HuH-7 (cell line): ENCODE measurements around the gene TMEM209.
"Not testable (repeated sequence)": the region's sequence is repeated elsewhere in the genome, so short reads cannot be mapped to it uniquely, and the experiment has no call there.

ENCODE experiments used
- DNase-seq: peaks from one replicate; pipeline ENCODE4 v3.0.0; 2011; ENCODE audit warnings: low spot score

TMEM209 gene

DNA sequence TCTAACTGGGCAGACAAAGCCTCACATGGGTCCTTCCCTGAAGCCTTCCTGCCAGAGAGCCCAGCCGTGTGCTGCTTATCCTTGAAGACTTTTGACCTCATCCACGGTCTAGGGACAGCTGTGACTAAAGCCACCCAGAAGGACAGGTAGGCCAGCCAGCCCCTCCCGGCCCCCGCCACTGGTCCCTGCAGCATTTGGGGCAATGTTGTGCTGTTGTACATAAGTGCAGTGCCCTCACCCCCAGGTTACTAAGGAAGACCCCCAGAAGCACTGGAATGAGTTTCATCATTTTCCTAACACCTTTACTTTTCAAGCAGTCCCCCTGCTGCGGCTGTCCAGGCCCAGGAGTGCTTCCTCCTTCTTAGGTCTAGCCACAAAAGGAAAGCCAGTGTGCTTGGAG lies 43.0 kb downstream of the TMEM209 start:
- DNase-seq: no peak

DNA sequence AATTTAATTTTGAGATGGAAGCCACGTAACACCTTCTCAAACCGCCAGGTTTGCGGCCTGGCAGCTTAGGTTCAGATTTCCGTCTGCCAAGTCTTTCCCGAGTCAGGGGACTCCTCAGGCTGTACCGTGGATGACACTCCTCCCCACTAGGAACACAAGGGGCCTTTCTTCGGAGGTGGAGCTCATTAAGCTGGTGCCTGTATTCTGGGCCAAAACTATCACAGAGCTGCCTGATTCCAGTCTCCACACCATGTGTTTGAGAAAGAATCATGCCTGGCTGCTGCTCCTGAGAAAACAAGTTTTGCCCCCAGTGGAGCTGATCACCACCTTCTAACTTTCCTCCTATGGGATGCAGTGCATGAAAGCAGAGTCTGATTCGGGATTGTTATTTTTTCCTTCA lies 44.8 kb downstream of the TMEM209 start:
- DNase-seq: no peak

DNA sequence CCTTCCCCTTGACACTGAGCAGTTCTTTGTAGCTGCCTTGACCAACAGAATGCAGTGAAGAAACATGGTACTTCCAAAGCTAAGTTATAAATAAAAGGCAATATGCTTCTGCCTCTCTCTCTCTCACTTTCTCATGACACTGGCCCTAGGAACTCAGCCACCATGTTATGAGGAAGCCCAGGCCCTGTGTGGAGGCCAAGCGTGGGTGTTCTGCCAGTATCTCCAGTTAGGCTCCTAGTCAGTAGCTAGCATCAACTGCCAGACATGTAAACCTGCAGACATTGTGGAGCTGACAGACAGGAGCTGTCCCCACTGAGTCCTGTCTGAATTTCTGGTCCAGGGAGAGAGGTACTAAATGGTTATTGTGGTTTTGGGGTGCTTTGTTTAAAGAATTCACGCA lies 45.2 kb downstream of the TMEM209 start:
- DNase-seq: no peak

DNA sequence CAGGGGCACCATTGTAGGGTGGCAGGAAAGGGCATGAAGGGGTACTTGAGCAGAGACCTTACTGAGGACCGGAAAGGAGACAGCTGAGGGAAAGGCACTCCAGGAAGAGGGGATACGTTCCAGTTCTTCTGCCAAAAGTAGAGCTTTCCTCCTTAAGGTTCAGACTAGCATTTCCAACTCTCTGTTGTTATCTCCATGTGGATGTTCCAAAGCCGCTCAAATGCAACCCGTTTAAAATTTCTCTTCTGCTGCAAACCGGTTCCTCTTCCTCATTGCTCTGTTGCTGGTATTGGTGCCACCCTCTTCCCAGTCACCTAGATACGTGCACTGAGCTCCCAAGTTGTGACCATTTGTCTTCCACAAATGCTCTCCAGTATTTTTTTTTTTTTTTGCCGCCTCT lies 47.5 kb downstream of the TMEM209 start:
- no peak for DNase-seq

DNA sequence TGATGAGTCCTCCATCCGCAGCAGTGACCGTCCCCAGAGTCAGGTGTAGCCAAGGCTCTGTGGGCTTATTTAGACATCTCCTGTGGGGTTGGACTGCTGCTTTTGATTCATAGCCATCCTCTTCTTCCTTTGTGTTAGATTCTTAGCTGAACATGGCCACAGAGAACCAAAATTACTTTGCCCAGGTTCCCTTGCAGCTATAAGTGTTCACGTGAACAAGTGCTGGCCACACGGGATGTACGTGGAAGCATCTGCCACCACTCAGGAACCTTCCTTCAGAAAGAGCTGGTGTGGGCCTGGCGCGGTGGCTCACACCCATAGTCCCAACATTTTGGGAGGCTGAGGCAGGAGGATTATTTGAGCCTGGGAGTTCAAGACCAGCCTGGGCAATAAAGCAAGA lies 49.1 kb downstream of the TMEM209 start:
- no peak for DNase-seq

DNA sequence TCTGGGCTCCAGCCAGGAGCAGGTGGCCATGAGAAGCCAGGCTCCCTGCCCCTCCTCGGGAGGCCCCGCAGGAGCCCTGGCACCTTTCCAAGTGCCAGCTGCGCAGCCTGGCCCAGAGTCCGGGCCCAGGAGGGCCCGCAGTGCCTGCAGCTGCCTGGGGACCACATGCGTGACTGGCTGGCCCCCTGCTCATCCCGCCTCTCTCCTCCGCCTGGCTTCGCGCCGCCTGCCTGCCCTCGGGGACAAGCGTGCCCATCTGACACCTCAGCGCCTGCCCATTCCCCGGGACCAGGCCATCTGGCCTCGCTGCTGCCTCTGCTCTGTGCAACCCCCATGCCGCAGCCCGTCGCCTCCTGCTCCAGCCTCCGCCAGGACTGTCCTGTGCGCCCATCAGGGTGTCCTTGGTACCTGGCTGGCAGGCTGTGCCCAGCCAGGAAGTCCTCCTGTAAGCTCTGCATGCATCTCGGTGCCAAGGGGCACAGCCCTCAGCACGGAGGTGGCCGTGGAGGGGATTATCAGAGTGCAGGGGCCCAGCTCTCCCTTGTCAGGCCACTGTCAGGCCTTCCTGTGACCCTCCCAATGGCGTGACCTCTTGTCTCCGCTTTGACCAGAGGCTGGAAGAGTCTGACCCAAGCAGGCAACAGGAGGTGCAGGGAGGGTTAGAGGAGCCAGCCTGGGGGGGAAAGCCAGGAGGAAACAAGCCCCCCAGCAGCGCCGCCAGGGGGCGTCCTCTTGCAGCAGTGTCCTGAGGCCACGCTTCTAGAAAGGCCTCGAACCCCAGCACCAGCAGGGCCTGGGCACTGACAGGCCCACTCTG lies 50.5 kb downstream of the TMEM209 start:
- DNase-seq: peak; percentile 49

DNA sequence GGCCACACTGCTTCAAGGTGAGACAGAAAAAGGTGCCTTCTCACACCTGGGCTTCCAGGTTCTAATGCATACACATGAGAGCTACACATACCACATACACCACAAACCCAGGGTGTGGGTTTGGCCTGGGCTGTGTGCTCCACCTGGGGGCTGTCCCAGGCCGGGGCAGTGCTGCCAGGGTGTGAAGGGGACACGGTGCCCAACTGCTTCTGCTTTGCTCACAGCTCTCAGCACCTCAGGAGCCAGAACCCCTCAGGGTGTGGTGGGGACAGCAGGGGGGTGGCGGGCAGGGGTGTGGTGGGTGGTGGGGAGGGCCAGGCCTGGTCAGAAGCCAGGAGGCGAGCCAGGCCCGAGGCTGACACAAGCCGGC lies 51.1 kb downstream of the TMEM209 start:
- DNase-seq: no peak

DNA sequence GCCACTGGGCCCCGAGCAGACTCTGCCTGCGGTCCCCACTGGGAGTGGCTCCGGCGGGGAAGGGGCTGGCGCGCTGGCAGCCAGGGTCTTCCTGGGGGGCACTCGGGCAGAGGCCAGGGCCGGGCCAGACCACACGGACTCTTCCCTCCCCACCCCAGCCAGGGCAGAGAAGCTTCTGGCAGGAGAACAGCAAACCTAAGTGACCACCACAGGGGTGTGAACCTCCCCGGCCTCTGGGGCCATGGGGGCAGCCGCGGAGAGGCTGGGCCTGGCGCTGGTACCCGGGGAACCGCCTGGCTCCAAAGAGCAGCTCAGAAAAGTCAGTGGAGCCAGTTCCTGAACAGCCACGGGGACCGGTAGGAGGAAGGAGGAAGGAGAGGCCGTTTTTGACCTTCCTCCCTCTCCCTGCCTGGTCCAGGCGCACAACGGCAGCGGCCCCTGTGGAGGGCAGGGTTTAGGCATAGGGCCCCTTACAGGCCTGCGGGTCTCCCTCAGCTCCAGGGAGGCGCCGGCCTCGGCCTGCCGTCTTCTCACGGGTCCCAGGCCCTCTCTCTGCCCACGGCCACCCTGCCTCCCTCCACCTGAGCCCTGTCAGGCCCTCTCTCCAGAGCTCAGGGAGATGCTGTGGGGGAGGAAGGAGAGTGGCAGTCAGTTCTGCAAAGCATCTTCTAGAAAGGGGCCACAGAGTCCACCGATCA lies 51.8 kb downstream of the TMEM209 start:
- DNase-seq: no peak

DNA sequence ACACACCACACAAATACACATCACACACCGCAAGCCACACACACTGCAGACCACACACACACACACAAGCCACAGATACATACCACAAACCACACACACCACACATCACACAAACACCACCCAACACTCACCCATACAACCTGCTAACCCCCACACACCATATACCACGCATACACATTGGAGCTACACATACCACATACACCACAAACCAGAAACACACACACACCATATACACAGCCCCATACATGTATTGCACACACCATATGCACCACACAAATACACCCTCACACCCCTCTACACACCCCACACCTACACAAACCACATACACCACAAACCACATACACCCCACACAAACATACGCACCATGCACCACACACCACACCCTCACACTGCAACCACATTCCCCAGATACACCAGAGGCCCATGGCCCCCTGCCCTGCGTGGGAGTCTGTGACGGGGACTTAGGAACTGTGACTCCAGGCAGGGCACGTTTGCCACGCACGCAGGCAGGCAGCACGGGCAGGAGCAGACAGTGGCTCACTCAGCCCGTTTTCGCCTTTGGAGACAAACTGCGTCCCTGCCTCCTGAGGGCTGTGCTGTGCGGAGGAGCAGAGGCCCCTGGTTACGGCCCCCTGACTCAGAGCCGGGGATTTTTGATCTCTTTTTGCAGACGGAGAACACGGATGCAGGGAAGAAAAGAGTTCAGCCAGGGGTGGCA lies 52.6 kb downstream of the TMEM209 start:
- no peak for DNase-seq

DNA sequence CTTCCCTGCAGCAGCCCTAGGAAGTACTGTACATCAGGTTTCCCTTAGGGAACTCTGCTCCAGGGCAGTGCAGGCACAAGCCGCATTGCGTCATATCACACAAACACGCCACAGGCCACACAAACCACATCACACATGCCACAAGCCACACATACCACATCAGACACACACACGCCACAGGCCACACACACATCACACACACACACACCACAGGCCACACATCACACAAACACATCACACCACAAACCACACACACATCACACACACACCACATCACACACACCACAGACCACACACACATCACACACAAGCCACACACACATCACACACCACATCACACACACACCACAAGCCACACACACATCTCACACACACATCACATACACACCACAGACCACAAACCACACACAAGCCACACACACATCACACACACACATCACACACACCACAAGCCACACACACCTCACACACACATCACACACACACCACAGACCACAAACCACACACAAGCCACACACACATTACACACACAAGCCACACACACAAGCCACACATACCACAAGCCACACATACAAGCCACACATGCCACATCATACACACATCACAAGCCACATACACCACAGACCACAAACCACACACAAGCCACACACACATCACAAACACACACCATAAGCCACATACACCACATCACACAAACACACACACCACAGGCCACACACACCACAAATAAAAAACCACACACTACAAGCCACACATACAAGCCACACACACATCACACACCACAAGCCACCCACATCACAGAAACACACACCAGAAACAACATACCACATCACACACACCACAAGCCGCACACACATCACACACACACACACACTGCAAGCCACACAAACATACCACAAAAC lies 53.4 kb downstream of the TMEM209 start:
- no peak for DNase-seq

DNA sequence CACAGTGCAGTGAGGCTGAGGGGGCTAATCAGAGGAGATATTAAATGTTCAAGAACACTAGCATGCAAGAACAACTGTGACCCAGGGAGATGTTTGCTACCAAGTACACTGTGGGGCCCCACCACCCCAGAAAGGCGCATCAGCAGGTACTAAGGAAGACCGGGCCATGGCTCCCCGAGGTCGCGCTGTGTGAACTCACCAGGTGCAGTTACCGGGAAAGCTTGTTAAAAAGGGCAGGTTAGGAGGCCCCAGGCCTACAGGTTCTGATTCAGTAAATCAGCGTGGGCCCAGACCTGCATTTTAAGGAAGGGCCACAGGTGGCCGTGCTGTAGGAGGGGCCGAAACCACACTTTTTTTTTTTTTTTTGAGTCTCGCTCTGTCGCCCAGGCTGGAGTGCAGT lies 54.6 kb downstream of the TMEM209 start:
- no peak for DNase-seq

DNA sequence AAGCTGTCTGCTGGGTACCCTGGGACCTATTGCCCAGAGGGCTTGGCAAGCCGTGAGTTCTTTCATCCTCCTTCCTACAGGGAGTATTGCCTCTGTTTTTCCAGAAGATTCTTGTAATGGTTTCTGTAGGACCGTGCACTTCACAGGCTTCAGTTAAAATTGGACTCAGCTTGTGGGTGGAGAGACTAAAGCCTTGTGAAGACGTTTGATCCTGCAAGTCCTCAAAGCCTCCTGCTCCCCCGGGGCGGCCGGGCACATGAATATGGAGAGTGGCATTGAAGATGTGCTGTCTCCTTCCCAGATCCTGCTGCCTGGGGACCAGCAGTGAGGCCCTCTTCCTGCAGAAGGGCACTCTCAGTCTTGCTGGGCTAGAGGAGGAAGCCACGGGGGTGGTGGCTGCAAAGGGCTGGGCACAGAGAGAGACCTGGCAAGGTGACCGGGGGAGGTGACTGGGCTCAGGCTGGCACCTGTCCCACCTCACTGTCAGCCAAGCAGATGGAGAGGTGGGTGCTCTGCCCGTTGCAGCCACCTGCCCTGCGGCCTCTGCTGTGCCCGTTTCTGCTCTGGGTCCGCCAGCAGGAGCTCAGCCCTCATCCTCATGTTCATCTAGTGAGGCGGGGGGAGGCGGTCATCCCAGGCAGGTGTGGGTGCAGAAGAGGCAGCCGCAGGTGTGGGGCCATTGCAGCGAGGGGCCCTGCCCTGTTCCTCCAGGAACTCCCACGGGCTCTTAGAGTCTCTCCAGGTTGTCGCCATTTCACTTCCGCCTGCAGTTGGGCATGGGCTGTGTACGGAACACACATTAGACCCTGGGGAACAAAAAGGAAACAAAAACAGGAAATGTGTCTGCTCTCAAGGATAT lies 55.7 kb downstream of the TMEM209 start:
- DNase-seq: no peak

DNA sequence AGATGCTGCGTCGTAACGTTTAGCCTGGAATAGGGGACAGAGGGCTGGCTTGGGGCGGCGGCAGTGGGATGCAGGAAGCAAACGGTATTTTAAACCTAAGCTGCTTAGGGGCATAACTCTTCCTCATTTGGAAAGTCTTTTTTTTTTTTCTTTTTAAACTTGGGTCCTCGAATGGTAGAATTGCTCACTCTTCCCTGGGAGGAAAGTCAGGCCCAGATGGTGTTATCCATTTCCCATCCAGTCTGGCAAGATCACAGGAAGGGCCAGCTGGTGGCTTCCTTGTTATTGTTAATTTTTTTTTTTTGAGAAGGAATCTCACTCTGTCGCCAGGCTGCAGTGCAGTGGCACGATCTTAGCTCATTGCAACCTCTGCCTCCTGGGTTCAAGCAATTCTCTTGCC lies 56.6 kb downstream of the TMEM209 start:
- DNase-seq: no peak

DNA sequence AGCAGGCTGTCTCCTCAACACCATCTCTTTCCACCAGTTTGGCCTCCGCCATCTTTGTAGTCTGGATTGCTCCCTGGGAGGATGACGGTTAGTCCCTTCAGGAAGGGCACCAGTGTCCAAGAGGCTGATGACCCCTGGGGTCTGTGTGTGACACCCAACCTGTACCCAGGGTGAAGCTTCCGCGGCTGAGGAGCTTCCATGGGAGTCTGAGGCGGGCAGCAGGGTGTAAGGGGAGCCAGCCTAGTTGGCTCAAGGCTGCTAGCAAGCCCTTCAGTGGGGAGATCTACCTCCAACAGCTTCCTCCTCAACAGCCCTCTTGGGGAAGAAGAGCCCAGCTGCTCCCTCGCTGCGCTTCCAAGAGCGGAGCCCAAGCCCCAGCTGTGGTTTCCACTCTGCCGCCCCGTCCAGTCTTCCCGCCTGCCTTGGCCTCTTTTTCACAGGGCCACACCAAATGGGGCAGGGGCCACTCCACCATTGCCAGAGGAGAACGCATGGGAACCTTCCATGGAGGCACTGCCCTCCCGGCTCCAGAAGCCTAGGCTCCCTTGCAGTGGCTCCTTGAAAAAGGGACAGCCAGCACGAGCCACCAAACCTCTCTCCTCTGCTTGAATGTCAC lies 57.4 kb downstream of the TMEM209 start:
- no peak for DNase-seq

DNA sequence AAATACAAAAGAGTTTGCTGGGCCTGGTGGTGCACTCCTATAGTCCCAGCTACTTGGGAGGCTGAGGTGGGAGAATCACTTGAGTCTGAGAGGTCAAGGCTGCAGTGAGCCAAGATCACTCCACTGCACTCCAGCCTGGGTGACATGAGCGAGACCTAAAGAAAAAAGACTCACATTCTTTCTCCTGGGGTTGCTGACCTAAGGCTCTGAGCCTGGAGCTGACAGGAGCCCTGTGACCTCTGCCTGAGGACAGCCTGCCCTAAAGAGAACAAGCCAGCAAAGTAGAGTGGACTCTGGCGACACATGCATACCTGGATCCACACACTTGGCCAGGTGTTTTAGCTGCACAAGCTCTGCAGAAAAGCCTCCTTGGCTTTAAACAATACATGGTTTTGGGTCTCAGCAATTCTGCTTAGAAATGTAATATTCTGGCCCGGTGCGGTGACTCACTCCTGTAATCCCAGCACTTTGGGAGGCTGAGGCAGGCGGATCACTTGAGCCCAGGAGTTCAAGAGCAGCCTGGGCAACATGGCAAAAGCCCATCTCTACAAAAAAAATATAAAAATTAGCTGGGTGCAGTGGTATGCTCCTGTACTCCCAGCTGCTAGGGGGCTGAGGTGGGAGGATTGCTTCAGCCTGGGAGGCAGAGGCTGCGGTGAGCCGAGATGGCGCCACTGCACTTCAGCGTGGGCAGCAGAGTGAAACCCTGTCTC lies 58.4 kb downstream of the TMEM209 start:
- DNase-seq: no peak

DNA sequence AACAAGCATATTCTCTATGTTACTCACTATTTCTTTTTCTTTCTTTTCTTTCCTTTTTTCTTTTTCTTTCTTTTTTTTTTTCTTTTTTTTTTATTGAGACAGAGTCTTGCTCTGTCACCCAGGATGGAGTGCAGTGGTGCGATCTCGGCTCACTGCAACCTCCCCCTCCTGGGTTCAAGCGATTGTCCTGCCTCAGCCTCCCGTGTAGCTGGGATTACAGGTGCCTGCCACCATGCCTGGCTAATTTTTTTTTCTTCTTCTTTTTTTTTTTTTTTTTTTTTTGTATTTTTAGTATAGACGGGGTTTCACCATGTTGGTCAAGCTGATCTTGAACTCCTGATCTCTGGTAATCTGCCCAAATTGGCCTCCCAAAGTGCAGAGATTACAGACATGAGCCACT lies 59.1 kb downstream of the TMEM209 start:
- not testable (repeated sequence) for DNase-seq

DNA sequence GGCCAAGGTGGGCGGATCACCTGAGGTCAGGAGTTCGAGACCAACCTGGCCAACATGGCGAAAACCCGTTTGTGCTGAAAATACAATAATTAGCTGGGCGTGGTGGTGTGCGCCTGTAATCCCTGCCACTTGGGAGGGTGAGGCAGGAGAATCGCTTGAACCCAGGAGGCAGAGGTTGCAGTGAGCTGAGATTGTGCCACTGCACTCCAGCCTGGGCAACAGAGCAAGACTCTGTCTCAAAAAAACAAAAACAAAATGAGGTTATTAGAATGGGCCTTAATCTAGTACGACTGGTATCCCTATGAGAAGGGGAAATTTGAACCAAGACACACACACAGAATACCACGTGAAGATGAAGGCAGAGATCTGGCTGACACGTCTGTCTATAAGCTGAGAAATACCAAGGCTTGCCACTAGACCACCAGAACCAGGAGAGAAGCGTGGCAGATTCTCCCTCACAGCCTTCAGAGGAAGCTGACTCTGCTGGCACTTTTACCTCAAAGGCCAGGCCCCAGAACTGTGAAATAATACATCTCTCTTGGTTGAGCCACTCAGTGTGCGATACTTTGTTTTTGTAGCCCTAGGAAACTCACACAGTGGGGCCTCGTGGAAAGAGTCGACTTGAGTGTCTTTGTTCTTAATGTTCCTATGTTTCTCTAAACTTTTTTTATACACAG lies 59.6 kb downstream of the TMEM209 start:
- no peak for DNase-seq

DNA sequence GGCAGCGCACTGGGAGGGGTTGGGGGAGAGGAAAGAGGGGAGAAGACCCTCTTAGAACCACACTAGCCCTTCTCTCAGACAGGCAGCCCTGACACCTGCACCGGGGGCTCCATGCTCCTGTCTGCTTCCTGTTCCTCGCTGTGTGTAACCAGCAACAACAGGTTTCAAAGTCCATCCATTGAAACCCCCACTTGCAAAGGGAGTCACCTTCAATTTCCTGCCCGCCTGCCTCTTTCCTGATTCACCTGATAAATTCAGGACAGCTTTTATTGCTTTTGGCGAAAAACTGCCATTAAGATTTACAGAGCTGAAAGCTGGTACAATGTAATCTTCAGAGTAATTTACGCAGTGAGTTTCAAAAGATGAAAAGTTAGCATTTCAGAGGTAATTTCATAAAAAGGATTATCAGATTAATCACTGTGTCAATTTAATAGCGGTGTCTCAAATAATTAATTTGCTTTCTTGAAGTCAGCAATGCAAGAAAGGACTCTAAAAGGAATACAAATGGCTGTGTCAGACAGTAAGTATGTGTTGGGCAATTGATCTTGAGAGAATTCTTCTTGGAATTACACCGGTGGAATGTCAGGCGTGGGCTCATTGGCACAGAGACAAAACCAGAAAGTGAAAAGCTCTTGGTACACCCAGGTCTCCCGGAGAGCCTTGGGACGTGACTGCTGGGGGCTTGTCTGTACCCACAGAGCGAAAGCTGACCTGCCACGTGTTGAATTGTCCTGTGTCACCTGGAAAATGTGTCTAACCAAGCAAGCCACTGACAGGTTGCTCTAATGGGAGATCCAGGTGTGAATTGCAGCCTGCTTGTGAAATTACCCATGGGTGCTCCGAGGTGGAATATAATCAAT lies 60.7 kb downstream of the TMEM209 start:
- peak; percentile 60 for DNase-seq

DNA sequence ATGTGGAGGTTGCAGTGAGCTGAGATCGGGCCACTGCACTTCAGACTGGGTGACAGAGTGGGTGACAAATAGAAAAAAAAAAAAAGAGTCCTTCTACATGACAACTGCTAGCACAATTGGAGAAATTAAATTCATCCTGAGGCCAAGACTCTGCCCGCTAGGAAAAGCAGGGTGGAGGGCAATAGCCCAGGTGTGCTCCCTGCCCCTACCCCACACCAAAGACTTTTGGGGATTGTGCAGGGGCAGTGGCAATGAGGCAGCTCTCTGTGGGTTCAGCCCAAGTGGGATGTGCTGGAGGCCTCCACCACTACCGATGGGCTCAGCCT lies 61.3 kb downstream of the TMEM209 start:
- DNase-seq: no peak
